NCI-H345 (cell line): ENCODE measurements around the gene HNRNPK.

Source experiments
- DNase-seq: peaks from one replicate; lab custom pipeline; 2025; lab: John Stamatoyannopoulos, UW

Gene HNRNPK

GRCh38 chr9:83979812-83980394, at the start of gene HNRNPK:
Gene HNRNPK, minus strand, starts transcription at chr9:83980215. Its CDS starts 1,963 bp downstream, at chr9:83978252.
- DNase-seq: peak; percentile 97

DNA sequence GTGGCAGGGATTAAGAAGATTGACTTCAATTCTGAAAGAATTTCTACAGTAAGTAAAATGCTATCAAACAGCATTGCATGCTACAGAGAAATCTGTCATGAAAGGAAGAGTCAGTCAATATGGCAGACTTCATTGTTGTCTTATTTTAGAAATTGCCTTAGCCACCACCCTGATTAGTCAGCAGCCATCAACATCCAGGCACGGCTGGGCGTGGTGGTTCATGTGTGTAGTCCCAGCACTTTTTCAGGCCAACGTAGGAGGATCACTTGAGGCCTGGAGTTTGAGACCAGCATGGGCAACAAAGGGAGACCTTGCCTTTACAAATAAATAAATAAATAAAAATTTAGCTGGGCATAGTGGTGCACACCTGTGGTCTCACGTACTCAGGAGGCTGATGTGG, 47.2 kb upstream of the HNRNPK start:
- DNase-seq: no peak

- DNase-seq: no peak
Measured at GRCh38 chr9:84024041-84024575, 44.1 kb upstream of the HNRNPK start.

DNA sequence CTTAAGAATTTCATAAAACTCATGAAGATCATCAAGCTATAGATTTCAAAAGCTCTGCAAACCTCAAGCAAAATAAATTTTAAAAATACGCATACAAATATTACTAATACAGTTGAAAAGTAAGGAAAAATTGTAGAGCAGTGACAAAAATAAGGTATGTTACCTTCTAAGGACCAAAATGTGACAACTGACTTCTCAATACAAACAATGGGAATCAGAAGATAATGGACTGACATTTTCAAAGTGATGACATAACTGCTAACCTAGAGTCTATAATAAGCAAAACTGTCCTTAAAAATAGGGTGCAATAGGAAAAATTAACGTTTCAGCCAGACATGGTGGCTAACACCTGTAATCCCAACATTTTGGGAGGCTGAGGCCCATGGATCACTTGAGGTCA, 27.6 kb upstream of the HNRNPK start:
- no peak for DNase-seq

- no peak for DNase-seq
Measured at GRCh38 chr9:84003246-84003645, 23.2 kb upstream of the HNRNPK start.

DNA sequence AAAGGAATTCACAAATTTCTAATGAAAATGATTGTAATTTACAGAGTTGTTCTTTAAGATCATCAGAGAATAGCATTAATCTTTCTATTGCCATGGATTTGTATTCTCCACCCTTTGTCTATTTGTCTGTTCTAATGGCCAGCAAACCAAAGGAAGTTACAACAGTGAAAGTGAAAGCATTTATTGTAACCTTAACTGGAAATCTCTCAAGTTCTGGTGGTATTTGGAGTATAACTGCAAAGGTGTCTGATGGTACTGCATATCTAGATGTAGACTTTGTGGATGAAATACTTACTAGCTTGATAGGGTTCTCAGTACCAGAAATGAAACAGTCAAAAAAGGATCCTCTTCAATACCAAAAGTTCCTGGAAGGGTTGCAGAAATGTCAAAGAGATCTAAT, 22.3 kb upstream of the HNRNPK start:
- no peak for DNase-seq

DNA sequence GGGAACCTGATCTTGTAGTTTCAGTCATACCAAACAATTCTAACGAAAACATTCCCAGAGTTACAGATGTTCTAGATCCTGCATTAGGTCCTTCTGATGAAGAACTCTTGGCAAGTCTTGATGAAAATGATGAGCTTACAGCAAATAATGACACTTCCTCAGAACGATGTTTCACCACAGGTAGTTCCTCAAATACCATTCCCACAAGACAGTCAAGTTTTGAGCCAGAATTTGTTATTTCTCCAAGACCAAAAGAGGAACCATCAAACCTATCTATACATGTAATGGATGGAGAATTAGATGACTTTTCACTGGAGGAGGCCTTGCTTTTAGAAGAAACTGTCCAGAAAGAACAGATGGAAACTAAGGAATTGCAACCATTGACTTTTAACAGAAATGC, 21.6 kb upstream of the HNRNPK start:
- DNase-seq: no peak

GRCh38 chr9:84000186-84000585, 20.2 kb upstream of the HNRNPK start:
- no peak for DNase-seq

- no peak for DNase-seq
Measured at GRCh38 chr9:83999141-83999918, 19.3 kb upstream of the HNRNPK start.

GRCh38 chr9:83996126-83996525, 16.1 kb upstream of the HNRNPK start:
- DNase-seq: no peak

DNA sequence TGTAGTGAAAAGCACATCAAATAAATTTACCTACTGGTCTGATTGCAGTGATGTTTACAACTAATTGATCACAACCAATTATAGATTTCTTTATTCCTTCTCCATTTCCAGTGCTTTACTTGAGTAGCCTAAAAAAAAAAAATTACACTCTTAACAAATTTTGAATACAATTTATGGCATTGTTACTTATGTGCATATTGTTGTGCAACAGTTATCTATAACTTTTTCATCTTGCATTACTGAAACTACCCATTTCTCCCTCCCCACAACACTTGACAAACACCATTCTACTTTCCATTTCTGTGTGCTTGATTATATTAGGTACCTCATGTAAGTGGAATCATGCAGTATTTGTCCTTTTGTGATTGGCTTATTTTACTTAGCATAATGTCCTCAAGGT, 12.9 kb upstream of the HNRNPK start:
- DNase-seq: no peak

GRCh38 chr9:83992407-83992806, 12.4 kb upstream of the HNRNPK start:
- no peak for DNase-seq

GRCh38 chr9:83991355-83991754, 11.3 kb upstream of the HNRNPK start:
- DNase-seq: no peak

GRCh38 chr9:83988411-83988810, 8.4 kb upstream of the HNRNPK start:
- DNase-seq: no peak

- DNase-seq: no peak
Measured at GRCh38 chr9:83987402-83987791, 7.4 kb upstream of the HNRNPK start.

DNA sequence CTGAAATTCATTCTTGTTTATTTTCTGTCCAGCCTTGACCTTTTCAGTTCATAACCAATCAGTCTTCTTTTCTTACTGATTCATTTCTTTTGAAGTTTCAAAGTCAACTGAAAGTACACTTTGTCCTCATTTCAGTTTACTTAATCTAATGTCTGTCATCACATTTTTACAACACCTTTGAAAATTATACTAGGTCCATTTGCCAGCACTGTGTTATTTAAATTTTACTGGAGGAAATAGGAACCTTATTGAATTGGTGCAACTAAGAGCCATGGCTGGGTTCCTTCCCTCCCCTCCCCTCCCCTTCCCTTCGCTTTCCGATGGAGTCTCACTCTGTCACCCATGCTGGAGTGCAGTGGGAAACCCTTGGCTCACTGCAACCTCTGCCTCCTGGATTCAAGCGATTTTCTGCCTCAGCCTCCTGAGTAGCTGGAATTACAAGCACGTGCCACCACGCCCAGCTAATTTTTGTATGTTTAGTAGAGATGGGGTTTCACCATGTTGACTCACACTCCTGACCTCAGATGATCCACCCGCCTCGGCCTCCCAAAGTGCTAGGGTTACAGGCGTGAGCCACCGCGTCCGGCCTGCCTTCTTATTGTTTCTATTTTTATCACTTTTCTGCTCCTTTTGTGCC, 6.9 kb upstream of the HNRNPK start:
- no peak for DNase-seq

- DNase-seq: no peak
Measured at GRCh38 chr9:83986195-83986594, 6.2 kb upstream of the HNRNPK start.

- DNase-seq: peak; percentile 28
Measured at GRCh38 chr9:83981126-83981871, 1.3 kb upstream of the HNRNPK start.

GRCh38 chr9:83980395-83981125, 545 bp upstream of the HNRNPK start, which contains the start of gene RMI1:
Gene RMI1, plus strand, starts transcription at chr9:83980805. Its CDS starts 20,182 bp downstream, at chr9:84000987.
- DNase-seq: peak; percentile 97

DNA sequence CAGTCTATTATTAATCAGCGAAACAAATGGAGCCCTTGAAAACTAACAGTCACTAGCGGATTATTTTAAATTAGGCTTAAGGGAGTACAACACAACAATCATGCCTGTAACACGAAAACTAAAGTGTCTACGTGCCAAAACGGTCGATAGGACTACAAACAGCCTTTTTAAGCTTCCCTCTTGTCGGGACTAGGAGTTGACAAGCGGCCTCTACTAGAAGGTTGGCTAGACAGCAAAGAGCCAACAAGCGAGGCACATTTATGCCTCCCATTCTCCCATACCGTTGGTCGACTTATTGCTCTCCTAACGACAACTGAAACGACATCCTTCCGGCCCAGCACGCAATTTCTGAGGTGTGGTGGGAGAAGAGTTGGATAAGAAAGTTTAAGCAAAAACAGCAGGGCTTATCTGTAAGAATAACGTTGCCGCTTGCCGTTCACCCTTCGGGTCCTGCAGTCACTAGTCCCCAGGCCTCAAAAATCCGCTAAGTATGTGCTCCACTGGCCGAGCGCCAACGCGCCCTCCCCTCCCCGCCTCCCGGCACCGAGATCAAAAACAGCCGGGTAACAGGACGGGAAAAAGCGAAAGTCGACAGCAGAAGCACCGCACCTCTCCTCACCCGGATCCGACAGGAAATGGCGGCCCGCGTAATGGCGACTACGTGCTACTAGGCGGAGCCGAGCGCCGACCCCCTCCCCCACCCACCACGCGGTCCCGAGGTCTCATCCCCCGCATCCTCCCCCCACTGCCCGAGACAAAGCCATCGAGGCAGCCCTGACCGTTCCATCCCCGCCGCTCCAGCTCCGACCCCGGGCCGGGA, 813 bp downstream of the HNRNPK start:
- DNase-seq: peak; percentile 73

DNA sequence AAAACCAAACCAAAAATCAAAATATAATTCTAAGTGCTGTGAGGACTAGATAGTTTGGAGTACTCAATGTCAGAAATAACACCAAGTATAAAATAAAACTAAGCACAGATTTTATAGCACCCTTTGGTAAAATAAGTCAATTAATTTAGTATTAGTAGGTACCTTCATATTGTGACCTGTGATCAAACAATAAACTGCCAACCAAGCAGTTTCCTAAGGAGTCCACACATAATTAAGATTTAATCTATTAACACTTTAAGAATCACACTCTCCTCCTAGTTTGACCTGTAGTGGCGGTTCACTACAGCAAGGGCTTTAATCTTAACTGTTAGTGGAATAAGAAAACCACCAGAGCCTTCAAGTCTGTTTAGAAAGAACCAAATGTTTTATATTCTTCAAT, 2.8 kb downstream of the HNRNPK start:
- no peak for DNase-seq
